GM23338 (cell line): ENCODE measurements around the gene KNG1. TPM values are rescaled to one million over a fixed set of nuclear protein-coding genes. Genes with fewer than 3 reads are reported as not detected.

ENCODE experiments used
- ATAC-seq: fragments of 200-7000 bp; cut with Tn5 transposase; 3 replicates; pipeline ENCODE4 v1.9.1; 2020
- DNase-seq: peaks from one replicate; pipeline ENCODE4 v3.0.0-alpha.2; 2015; ENCODE audit warnings: low spot score
- H2AFZ ChIP-seq: fragments of 200-600 bp; sonication (generic); 2 replicates; pipeline ENCODE4 v1.8.0; 2016; ENCODE audit warnings: antibody characterized with exemption, mild to moderate bottlenecking, moderate library complexity
- H3F3A ChIP-seq: fragments of 200-600 bp; sonication (generic); replicated peaks from 2 replicates; pipeline ENCODE4 v1.8.0; 2017; ENCODE audit warnings: antibody characterized with exemption, mixed run types, low read depth
- H3K27ac ChIP-seq: fragments of 200-600 bp; sonication (generic); 2 replicates; pipeline ENCODE4 v1.6.1; 2016; ENCODE audit warnings: low read depth
- H3K27me3 ChIP-seq: fragments of 200-600 bp; sonication (generic); 2 replicates; pipeline ENCODE4 v1.8.0; 2016; ENCODE audit warnings: mild to moderate bottlenecking, mixed run types, moderate library complexity; ENCODE audit not compliant: insufficient read depth
- H3K36me3 ChIP-seq: fragments of 200-600 bp; sonication (generic); 2 replicates; pipeline ENCODE4 v1.8.0; 2016; ENCODE audit warnings: mild to moderate bottlenecking; ENCODE audit not compliant: insufficient read depth
- H3K4me1 ChIP-seq: fragments of 200-600 bp; sonication (generic); 2 replicates; pipeline ENCODE4 v1.8.0; 2016; ENCODE audit warnings: mild to moderate bottlenecking, moderate library complexity; ENCODE audit not compliant: insufficient read depth
- H3K4me2 ChIP-seq: fragments of 200-600 bp; sonication (generic); 2 replicates; pipeline ENCODE4 v1.7.1; 2017; ENCODE audit warnings: mixed run types
- H3K4me3 ChIP-seq: fragments of 200-600 bp; sonication (generic); 2 replicates; pipeline ENCODE4 v1.6.1; 2016; ENCODE audit warnings: mixed run types
- H3K79me2 ChIP-seq: fragments of 200-600 bp; sonication (generic); replicated peaks from 2 replicates; pipeline ENCODE4 v1.8.0; 2017; ENCODE audit warnings: mild to moderate bottlenecking; ENCODE audit not compliant: insufficient read depth
- H3K9me2 ChIP-seq: fragments of 200-600 bp; sonication (generic); 2 replicates; pipeline ENCODE4 v1.8.0; 2017; ENCODE audit not compliant: insufficient read depth
- H4K20me1 ChIP-seq: fragments of 200-600 bp; sonication (generic); replicated peaks from 2 replicates; pipeline ENCODE4 v1.8.0; 2017; ENCODE audit warnings: mild to moderate bottlenecking; ENCODE audit not compliant: insufficient read depth
- H3K27ac Mint-ChIP-seq: 2 replicates; pipeline ENCODE4 v1.8.0; 2020; ENCODE audit warnings: inconsistent platforms, mild to moderate bottlenecking, moderate library complexity, mixed read lengths
- H3K27me3 Mint-ChIP-seq: 3 replicates; pipeline ENCODE4 v1.8.0; 2022; ENCODE audit warnings: low read depth, mild to moderate bottlenecking, moderate library complexity, mixed read lengths, inconsistent platforms; ENCODE audit not compliant: insufficient read depth, poor library complexity
- H3K36me3 Mint-ChIP-seq: 3 replicates; pipeline ENCODE4 v1.8.0; 2021; ENCODE audit warnings: low read depth, mild to moderate bottlenecking, inconsistent platforms, moderate library complexity, mixed read lengths
- H3K4me1 Mint-ChIP-seq: 3 replicates; pipeline ENCODE4 v1.8.0; 2020; ENCODE audit warnings: mild to moderate bottlenecking, inconsistent platforms, mixed read lengths
- H3K4me3 Mint-ChIP-seq: 3 replicates; pipeline ENCODE4 v1.8.0; 2021; ENCODE audit warnings: moderate library complexity, mild to moderate bottlenecking, inconsistent platforms, mixed read lengths
- H3K9me3 Mint-ChIP-seq: 3 replicates; pipeline ENCODE4 v1.8.0; 2020; ENCODE audit warnings: moderate library complexity, mild to moderate bottlenecking, inconsistent platforms, mixed read lengths
- CREB1 ChIP-seq: fragments of 250-450 bp; sonication (Bioruptor Pico); IDR thresholded peaks from 2 replicates; pipeline ENCODE4 v1.5.0; 2020; ENCODE audit warnings: low read depth, mild to moderate bottlenecking, moderate library complexity
- CTCF ChIP-seq, 2 experiments: fragments of 200-600 bp in 1 of 2; sonication (generic) in 1 of 2; conservative IDR thresholded peaks; 2 replicates each; pipeline versions ENCODE4 v1.5.1 to v1.6.1; 2016 to 2017; ENCODE audit warnings: antibody characterized with exemption in 2 of 2, low read depth in 2 of 2, mild to moderate bottlenecking in 2 of 2, moderate library complexity in 1 of 2
- ETS1 ChIP-seq: IDR thresholded peaks from 2 replicates; pipeline ENCODE4 v1.6.1; 2016; ENCODE audit warnings: antibody characterized with exemption
- EZH2 ChIP-seq: fragments of 200-600 bp; sonication (generic); IDR thresholded peaks from one replicate; pipeline ENCODE4 v1.8.0; 2017; ENCODE audit warnings: antibody characterized with exemption, mild to moderate bottlenecking, low read depth; ENCODE audit not compliant: unreplicated experiment
- EZH2phosphoT487 ChIP-seq: fragments of 200-600 bp; sonication (generic); IDR thresholded peaks from one replicate; pipeline ENCODE4 v1.8.1; 2018; ENCODE audit warnings: antibody characterized with exemption; ENCODE audit not compliant: unreplicated experiment
- JUNB ChIP-seq: IDR thresholded peaks from one replicate; pipeline ENCODE4 v1.6.1; 2016; ENCODE audit warnings: antibody characterized with exemption; ENCODE audit not compliant: unreplicated experiment
- NANOG ChIP-seq: IDR thresholded peaks from 2 replicates; pipeline ENCODE4 v1.6.1; 2016; ENCODE audit warnings: antibody characterized with exemption, borderline replicate concordance
- POLR2AphosphoS5 ChIP-seq: IDR thresholded peaks from 2 replicates; pipeline ENCODE4 v1.6.1; 2016; ENCODE audit warnings: antibody characterized with exemption, low read depth
- REST ChIP-seq: IDR thresholded peaks from one replicate; pipeline ENCODE4 v1.6.1; 2018; ENCODE audit warnings: antibody characterized with exemption; ENCODE audit not compliant: unreplicated experiment
- STAT1 ChIP-seq: IDR thresholded peaks from one replicate; pipeline ENCODE4 v1.6.1; 2016; ENCODE audit warnings: antibody characterized with exemption; ENCODE audit not compliant: unreplicated experiment
- ZNF114 ChIP-seq: fragments of 250-450 bp; sonication (Bioruptor Pico); IDR thresholded peaks from 2 replicates; pipeline ENCODE4 v1.5.0; 2020; ENCODE audit warnings: mild to moderate bottlenecking, moderate library complexity
- ZNF331 ChIP-seq: fragments of 250-450 bp; sonication (Bioruptor Pico); IDR thresholded peaks from 2 replicates; pipeline ENCODE4 v1.5.0; 2020; ENCODE audit warnings: low read depth, mild to moderate bottlenecking, moderate library complexity
- ZNF462 ChIP-seq: fragments of 250-450 bp; sonication (Bioruptor Pico); IDR thresholded peaks from 2 replicates; pipeline ENCODE4 v1.5.0; 2020; ENCODE audit warnings: mild to moderate bottlenecking, moderate library complexity
- polyA plus RNA-seq: library from polyadenylated mRNA; unstranded; fragments of >200 nt; fragmentation: Nextera tagmentation; extraction: Ambion mirVana; gene quantifications from 2 replicates; pipeline ENCODE4 v1.2.1, GENCODE V29; 2016
- total RNA-seq: library from RNA; depleted of rRNA; stranded (reverse); fragments of >200 nt; shearing (Covaris generic); gene quantifications from 2 replicates; pipeline ENCODE4 v1.2.3, GENCODE V29; 2014

KNG1 gene
- total and polyA plus RNA-seq, 2 experiments from 2014 or later = 0.49 TPM; not detected in 1

GRCh38 chr3:186742618-186743380 is 25.6 kb downstream of the KNG1 start:
- no peak overlapping the region for H3K4me3 ChIP-seq
- no peaks in the 10 kb centered on the region for H4K20me1 ChIP-seq
- H3K4me2 ChIP-seq = no peak overlapping the region
- no peaks in the 10 kb centered on the region for H3K27me3 ChIP-seq
- no peak for DNase-seq
- H3K36me3 Mint-ChIP-seq = no peaks in the 10 kb centered on the region
- H3K27ac ChIP-seq = no peak overlapping the region
- TF ChIP-seq CTCF (conservative IDR thresholded peaks at IDR 0.05; ENCODE audit: low read depth in 2 of 2) (no peak), NANOG (no peak), POLR2AphosphoS5 (no peak), ZNF114 (CRISPR knock-in tag) (no peak), JUNB (no peak), ZNF462 (no peak), REST (no peak), EZH2 (no peak), EZH2phosphoT487 (no peak), CREB1 (no peak), ZNF331 (CRISPR knock-in tag) (no peak), ETS1 (no peak), STAT1 (no peak)
- H3K9me2 ChIP-seq = peaks cover 4% of the 10 kb centered on the region; the same call in 1 of the 2 replicates
- H3K4me1 ChIP-seq = peaks cover 28% of the 10 kb centered on the region
- no peaks in the 10 kb centered on the region for H3K9me3 Mint-ChIP-seq
- no peak for ATAC-seq
- H3K4me1 Mint-ChIP-seq = peaks cover 25% of the 10 kb centered on the region
- no peak overlapping the region for H2AFZ ChIP-seq
- H3K4me3 Mint-ChIP-seq = no peak overlapping the region
- H3K79me2 ChIP-seq = no peaks in the 10 kb centered on the region
- no peaks in the 10 kb centered on the region for H3F3A ChIP-seq
- no peaks in the 10 kb centered on the region for H3K36me3 ChIP-seq
- no peak overlapping the region for H3K27ac Mint-ChIP-seq
- H3K27me3 Mint-ChIP-seq = peaks cover 3% of the 10 kb centered on the region
